ENCODE data around the gene MLH3. TPM values are rescaled to one million over a fixed set of nuclear protein-coding genes. Genes with fewer than 3 reads are reported as not detected.

The MLH3 gene
- total and polyA plus RNA-seq, 2 donors (not counting 3 experiments of a cell fraction or from before 2014, with no cell fraction given) = 4.8 to 16.5 TPM

GRCh38 chr14:74988993-74989392 is 62.3 kb downstream of the MLH3 start:
- POLR2A ChIA-PET = interaction anchor here (0.8 to 1.1 kb wide), 2 partner anchors 17 to 34 kb away, joined by 3 to 4 read pairs; partner anchors contain the start of gene PGF
- DNase-seq (ENCODE audit: low read depth, low spot score) (no peak), FAIRE-seq (no peak)
- no TSS peak for BruUV-seq (replicated peaks)
- CTCF ChIA-PET = interaction anchor here (0.7 to 1.3 kb wide), 4 partner anchors 9 to 43 kb away, joined by 3 to 5 read pairs (median 3); no protein-coding TSS in a partner anchor
- Histone ChIP-seq H3K79me2 (ENCODE audit: control insufficient read depth, insufficient read depth, low read length) (no peaks in the 10 kb centered on the region), H3K4me1 (ENCODE audit: control insufficient read depth, extremely low read depth, insufficient read depth, low read length) (peaks cover 32% of the 10 kb centered on the region), H3K9me3 (replicated peaks; ENCODE audit: control insufficient read depth, insufficient read depth, low read length) (no peaks in the 10 kb centered on the region), H3K27ac (ENCODE audit: insufficient read depth, low read depth, low read length) (peak overlapping the region; percentile 99), H3K4me2 (ENCODE audit: insufficient read depth, low read length) (peak overlapping the region; percentile 70), H2AFZ (ENCODE audit: low read depth, low read length) (peak overlapping the region; percentile 42), H4K20me1 (replicated peaks; ENCODE audit: control insufficient read depth, extremely low read depth, insufficient read depth, low read length) (no peaks in the 10 kb centered on the region), H3K36me3 (ENCODE audit: control insufficient read depth in 2 of 2, extremely low read depth in 1 of 2, insufficient read depth in 2 of 2, low read length in 2 of 2) (no peaks in the 10 kb centered on the region), H3K4me3 (replicated peaks in 1 of 3; ENCODE audit: insufficient read depth in 1 of 3, low read depth in 1 of 3, low read length in 3 of 3) (no peak overlapping the region), H3K9me1 (replicated peaks; ENCODE audit: control insufficient read depth, extremely low read depth, insufficient read depth, low read length) (no peaks in the 10 kb centered on the region), H3K27me3 (ENCODE audit: control insufficient read depth in 2 of 2, insufficient read depth in 2 of 2, low read length in 2 of 2) (no peaks in the 10 kb centered on the region), H3K9ac (replicated peaks; ENCODE audit: extremely low read depth, insufficient read depth, low read length) (peak overlapping the region; percentile 70)
- intact Hi-C loops (cut with micrococcal nuclease) (loop anchor here (1.0 to 5.0 kb wide), 7 partner anchors 13 to 372 kb away; partner anchors contain the start of genes EIF2B2 and PGF), dilution Hi-C loops (cut with MboI; ENCODE audit: extremely low pct_ligation_motif_present, low sequenced_read_pairs) (no loop called here)
- TF ChIP-seq POLR2AphosphoS5 (IDR thresholded peaks at IDR 0.05; ENCODE audit: insufficient read depth, low read depth, low read length) = no peak
- TF ChIP-seq, protein P1, sequence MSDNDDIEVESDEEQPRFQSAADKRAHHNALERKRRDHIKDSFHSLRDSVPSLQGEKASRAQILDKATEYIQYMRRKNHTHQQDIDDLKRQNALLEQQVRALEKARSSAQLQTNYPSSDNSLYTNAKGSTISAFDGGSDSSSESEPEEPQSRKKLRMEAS (IDR thresholded peaks at IDR 0.05; ENCODE audit: insufficient read depth, insufficient read length) = no peak
- no peak for TF ChIP-seq EZH2 (IDR thresholded peaks at IDR 0.05; ENCODE audit: borderline replicate concordance, low read depth, low read length, severe bottlenecking)
- TF ChIP-seq CTCF (IDR thresholded peaks at IDR 0.05; ENCODE audit: extremely low read depth in 1 of 2, insufficient read depth in 1 of 2, low read depth in 1 of 2, low read length in 2 of 2) = no peak
- TF ChIP-seq JUN (IDR thresholded peaks at IDR 0.05; ENCODE audit: borderline replicate concordance, insufficient read depth, insufficient read length, low read depth) = no peak
- no peak for TF ChIP-seq FOS (IDR thresholded peaks at IDR 0.05; ENCODE audit: borderline replicate concordance, insufficient read depth, low read length)
- no peak for TF ChIP-seq GATA2 (IDR thresholded peaks at IDR 0.05; ENCODE audit: insufficient read depth, insufficient read length, low read depth, low read length)
- TF ChIP-seq MYC (IDR thresholded peaks at IDR 0.05; ENCODE audit: low read depth, low read length) = no peak
- TF ChIP-seq POLR2A (IDR thresholded peaks at IDR 0.05; ENCODE audit: low read depth, low read length) = no peak

All from endothelial cell of umbilical vein (primary cell).